Large intestine (tissue), 3 donors: ENCODE results near the gene TCTN3. TPM values are rescaled to one million over a fixed set of nuclear protein-coding genes. Genes with fewer than 3 reads are reported as not detected.
A peak's percentile ranks its signal among the peaks of the same experiment; 100 is the strongest.
"Not testable (repeated sequence)": the region's sequence is repeated elsewhere in the genome, so short reads cannot be mapped to it uniquely, and the experiment has no call there.

ENCODE experiments used
- DNase-seq, 2 donors: peaks; one replicate each; pipeline versions ENCODE4 v3.0.0 to v3.0.0-alpha.2; 2013
- H3K27ac ChIP-seq: one replicate; pipeline ENCODE4 v1.5.1; 2013; ENCODE audit warnings: low read length
- H3K27me3 ChIP-seq: 2 replicates; pipeline ENCODE4 v1.6.1; 2013; ENCODE audit warnings: low read length; ENCODE audit not compliant: control insufficient read depth, insufficient read depth
- H3K36me3 ChIP-seq: 2 replicates; pipeline ENCODE4 v1.6.1; 2013; ENCODE audit warnings: low read length; ENCODE audit not compliant: control insufficient read depth, insufficient read depth
- H3K4me1 ChIP-seq: one replicate; pipeline ENCODE4 v1.6.1; 2013; ENCODE audit warnings: low read length; ENCODE audit not compliant: control insufficient read depth, insufficient read depth
- H3K4me3 ChIP-seq: one replicate; pipeline ENCODE4 v1.5.1; 2013; ENCODE audit warnings: low read length
- H3K9me3 ChIP-seq: one replicate; pipeline ENCODE4 v1.6.1; 2013; ENCODE audit warnings: mild to moderate bottlenecking, low read depth, low read length, moderate library complexity; ENCODE audit not compliant: control insufficient read depth
- WGBS: methylation state at CpG from one replicate; pipeline ENCODE4 v1.1.5; 2013; ENCODE audit warnings: low lambda C conversion rate; ENCODE audit not compliant: insufficient coverage; 5-methylcytosine and 5-hydroxymethylcytosine counted together
- polyA plus RNA-seq: library from polyadenylated mRNA; unstranded; fragments of 120-200 nt; gene quantifications from one replicate; pipeline ENCODE4 v1.2.1, GENCODE V29; 2013

TCTN3 gene
- polyA plus RNA-seq, 1 donor = 66.9 TPM

DNA sequence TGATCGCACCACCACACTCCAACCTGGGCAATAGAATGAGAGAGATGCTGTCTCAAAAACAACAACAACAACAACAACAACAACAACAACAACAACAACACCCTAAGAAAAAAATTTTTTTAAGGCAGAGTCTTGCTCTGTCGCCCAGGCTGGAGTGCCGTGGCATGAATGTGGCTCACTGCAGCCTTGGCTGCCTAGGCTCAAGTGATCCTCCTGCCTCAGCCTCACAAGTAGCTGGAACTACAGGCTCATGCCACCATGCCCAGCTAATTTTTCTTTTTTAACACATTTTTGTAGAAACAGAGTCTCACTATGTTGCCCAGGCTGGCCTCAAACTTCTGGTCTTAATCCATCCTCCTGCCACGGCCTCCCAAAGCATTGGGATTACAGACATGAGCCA lies 55.8 kb downstream of the TCTN3 start:
- Histone ChIP-seq H3K4me1 (peaks cover 44% of the 10 kb centered on the region), H3K27ac (no peak overlapping the region), H3K4me3 (no peak overlapping the region), H3K36me3 (peaks cover 87% of the 10 kb centered on the region), H3K9me3 (no peaks in the 10 kb centered on the region), H3K27me3 (no peaks in the 10 kb centered on the region)
- whole genome bisulfite sequencing = no CpG with 5 or more reads among the region's 4 CpGs
- DNase-seq = no peak

DNA sequence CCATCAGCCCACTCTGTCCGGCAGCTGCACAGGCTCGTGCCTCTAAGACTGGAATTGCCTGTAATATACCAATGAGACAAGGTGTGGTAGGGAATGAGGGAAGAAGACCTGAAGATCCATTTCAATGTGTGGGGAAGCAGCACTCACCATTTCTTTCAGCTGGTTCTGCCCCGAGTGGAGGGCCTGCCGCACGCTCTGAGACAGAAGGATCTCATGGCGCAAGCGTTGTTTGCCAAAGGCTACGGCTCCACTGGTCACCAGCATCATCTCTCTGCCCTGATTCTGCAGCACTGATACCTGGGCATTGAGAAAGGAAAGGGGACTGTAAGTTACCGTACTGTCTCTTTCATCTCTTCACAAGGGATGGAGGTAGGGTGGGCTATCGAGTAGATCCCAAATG lies 56.6 kb downstream of the TCTN3 start:
- DNase-seq = no peak
- 100% methylated on average over 2 of the region's 10 CpGs for WGBS
- Histone ChIP-seq H3K27me3 (no peaks in the 10 kb centered on the region), H3K4me3 (no peak overlapping the region), H3K27ac (peak overlapping the region; percentile 87), H3K9me3 (no peaks in the 10 kb centered on the region), H3K4me1 (peaks cover 47% of the 10 kb centered on the region), H3K36me3 (peaks cover 87% of the 10 kb centered on the region)

DNA sequence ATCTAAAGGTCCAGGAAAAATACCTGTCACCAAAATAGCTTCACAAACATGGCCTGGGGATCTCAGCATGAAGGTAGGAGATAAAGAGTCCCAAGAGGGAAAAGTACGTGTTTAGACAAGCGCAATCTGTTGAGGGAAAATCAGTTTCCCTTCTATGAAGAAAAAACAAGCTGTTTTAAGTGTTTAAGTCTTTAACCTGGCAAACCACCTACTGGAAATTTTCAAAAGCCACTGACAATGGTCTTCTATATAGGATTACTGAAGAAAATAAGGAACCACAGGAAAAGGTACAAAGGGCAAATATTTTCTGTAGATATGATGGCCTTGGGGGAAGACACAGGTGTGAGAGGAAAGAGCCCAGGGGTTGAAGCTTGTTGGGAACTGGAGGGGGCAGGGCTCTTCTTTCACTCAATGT lies 58.4 kb downstream of the TCTN3 start:
- 20% methylated on average over 1 of the region's 2 CpGs for WGBS

DNA sequence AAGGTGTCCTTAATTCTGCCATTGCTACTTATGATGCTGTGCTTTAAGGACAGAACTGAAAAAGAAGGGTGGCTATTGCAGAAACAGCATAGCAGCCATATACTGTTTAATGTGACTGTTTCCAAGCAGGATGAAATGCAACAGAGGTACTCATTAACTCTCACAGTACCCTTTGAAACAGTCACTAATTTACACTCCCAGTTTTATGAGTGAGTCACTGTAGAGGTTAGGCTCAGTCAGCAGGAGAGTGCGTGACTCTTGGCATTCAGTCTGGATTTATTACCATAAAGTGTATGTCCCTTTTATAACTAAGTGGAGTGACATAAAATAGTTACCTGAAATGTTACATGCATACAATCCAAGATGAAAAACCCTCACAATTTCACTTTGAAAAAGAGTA lies 64.9 kb downstream of the TCTN3 start:
- Histone ChIP-seq H3K27ac (peak overlapping the region; percentile 95), H3K4me1 (peaks cover 52% of the 10 kb centered on the region), H3K9me3 (no peaks in the 10 kb centered on the region), H3K27me3 (no peaks in the 10 kb centered on the region), H3K36me3 (peaks cover 77% of the 10 kb centered on the region), H3K4me3 (no peak overlapping the region)
- no CpG with 5 or more reads among the region's 1 CpG for WGBS
- peak; percentile 86 to 94 for DNase-seq

More for the DNA sequence above, 58.4 kb downstream of the TCTN3 start:
- Histone ChIP-seq H3K4me1 (peaks cover 43% of the 10 kb centered on the region), H3K36me3 (peaks cover 87% of the 10 kb centered on the region), H3K27ac (peak overlapping the region; percentile 87), H3K4me3 (no peak overlapping the region), H3K9me3 (no peaks in the 10 kb centered on the region), H3K27me3 (no peaks in the 10 kb centered on the region)
- peak; percentile 72 to 86 for DNase-seq

DNA sequence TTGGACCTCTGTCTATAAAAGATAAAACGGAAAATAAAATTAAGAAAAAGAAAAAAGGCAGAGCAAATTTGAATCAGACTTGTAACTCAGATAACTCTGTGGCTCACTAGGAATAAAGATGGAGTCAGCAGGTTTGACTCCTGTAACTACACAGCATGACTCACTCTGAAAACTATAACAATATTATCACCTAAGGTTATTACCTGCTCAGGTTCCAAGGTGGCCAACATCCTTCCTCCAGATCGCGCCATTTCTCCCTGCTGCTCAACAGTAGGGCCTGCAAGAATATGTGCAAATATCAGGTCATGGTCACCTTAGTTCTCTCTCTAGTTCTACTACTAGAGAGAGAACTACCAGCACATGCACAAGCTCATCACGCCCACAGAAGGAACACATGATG lies 67.2 kb downstream of the TCTN3 start:
- Histone ChIP-seq H3K27ac (peak overlapping the region; percentile 95), H3K4me1 (peaks cover 45% of the 10 kb centered on the region), H3K27me3 (no peaks in the 10 kb centered on the region), H3K4me3 (no peak overlapping the region), H3K9me3 (no peaks in the 10 kb centered on the region), H3K36me3 (peaks cover 64% of the 10 kb centered on the region)
- WGBS = 85% methylated on average over 2 of the region's 4 CpGs
- DNase-seq = peak; percentile 38 to 70

DNA sequence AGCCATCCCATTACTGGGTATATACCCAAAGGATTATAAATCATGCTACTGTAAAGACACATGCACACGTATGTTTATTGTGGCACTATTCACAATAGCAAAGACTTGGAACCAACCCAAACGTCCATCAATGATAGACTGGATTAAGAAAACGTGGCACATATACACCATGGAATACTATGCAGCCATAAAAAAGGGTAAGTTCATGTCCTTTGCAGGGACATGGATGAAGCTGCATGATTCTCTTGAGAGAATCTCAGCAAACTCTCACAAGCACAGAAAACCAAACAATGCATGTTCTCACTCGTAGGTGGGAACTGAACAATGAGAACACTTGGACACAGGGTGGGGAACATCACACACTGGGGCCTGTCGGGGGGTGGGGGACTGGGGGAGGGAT lies 73.3 kb downstream of the TCTN3 start:
- DNase-seq, H3K27ac ChIP-seq, H3K9me3 ChIP-seq, H3K27me3 ChIP-seq, H3K4me3 ChIP-seq, H3K4me1 ChIP-seq: not testable (repeated sequence)
- H3K36me3 ChIP-seq = peaks cover 70% of the 10 kb centered on the region
- no CpG with 5 or more reads among the region's 5 CpGs for WGBS

DNA sequence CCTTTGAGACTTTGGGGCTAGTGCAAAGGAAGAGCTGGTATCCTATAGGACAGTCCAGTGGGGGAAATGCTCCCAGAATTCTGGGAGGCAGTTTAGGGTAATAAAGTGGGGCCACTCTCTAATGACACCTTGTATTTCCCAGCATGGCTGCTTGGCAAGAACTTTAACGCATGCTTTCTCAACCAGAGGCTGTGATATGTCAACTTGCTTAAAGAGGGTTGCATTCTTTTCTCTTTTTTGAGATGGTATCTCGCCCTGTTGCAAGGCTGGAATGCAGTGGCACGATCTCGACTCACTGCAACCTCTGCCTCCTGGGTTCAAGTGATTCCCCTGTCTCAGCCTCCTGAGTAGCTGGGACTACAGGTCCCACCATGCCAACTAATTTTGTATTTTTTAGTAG lies 75.6 kb downstream of the TCTN3 start:
- Histone ChIP-seq H3K4me3 (no peak overlapping the region), H3K9me3 (peaks cover 3% of the 10 kb centered on the region), H3K36me3 (peaks cover 71% of the 10 kb centered on the region), H3K27ac (peak overlapping the region; percentile 0), H3K4me1 (peaks cover 19% of the 10 kb centered on the region), H3K27me3 (no peaks in the 10 kb centered on the region)
- DNase-seq = no peak
- no CpG with 5 or more reads among the region's 4 CpGs for WGBS

DNA sequence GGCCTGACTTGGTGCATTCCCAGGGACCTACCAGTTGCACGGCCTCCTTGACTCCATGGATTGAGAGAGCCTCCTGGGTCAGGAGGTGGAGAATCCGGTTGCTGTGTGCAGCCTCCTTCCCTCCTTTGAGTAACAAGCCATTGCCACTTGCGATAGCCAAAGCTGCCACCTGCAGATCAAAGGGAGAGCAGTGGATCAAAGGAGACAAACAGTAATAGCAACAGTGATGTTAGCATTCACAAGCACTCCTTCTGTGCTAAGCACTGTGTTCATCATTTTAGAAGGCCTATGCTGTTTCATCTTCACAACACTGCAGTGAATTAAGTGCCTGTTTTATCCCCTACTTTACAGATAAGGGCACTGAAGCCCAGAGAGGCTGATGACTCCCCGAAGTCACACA lies 77.3 kb downstream of the TCTN3 start:
- peak overlapping the region; percentile 76 for H3K27ac ChIP-seq
- H3K9me3 ChIP-seq = peaks cover 3% of the 10 kb centered on the region
- peaks cover 30% of the 10 kb centered on the region for H3K4me1 ChIP-seq
- H3K27me3 ChIP-seq = no peaks in the 10 kb centered on the region
- peaks cover 81% of the 10 kb centered on the region for H3K36me3 ChIP-seq
- no CpG with 5 or more reads among the region's 4 CpGs for WGBS
- no peak for DNase-seq
- H3K4me3 ChIP-seq = no peak overlapping the region

Other genes starting within 250 kb of the TCTN3 start
- gene SORBS1, start 132.6 kb downstream of the TCTN3 start, polyA plus RNA-seq = 60.2 TPM
- 209 TPM for gene ALDH18A1, start 37.2 kb downstream of the TCTN3 start, polyA plus RNA-seq
- 21.3 TPM for gene ENTPD1, start 62.2 kb upstream of the TCTN3 start, polyA plus RNA-seq
- 1.2 TPM for gene CC2D2B, start 214.0 kb upstream of the TCTN3 start, polyA plus RNA-seq